T1000 (cell line): ENCODE measurements around the gene MVK.

ENCODE experiments used
- DNase-seq: peaks from one replicate; lab custom pipeline; 2025; ENCODE audit warnings: mixed read lengths; lab: John Stamatoyannopoulos, UW

Gene MVK

GRCh38 chr12:109573029-109573913, at the start of gene MVK, which contains the start of gene MMAB:
MVK (plus strand) TSS chr12:109573794; CDS start chr12:109574823, 1,029 bp downstream.
MMAB (minus strand) TSS chr12:109573504; CDS start chr12:109573480, 24 bp downstream.
- peak; percentile 95 for DNase-seq

- no peak for DNase-seq
Observed at GRCh38 chr12:109524466-109525278, 48.9 kb upstream of the MVK start.

GRCh38 chr12:109525279-109525585, 48.4 kb upstream of the MVK start:
- no peak for DNase-seq

- DNase-seq = no peak
Observed at GRCh38 chr12:109527489-109528123, 46.0 kb upstream of the MVK start.

GRCh38 chr12:109529691-109530640, 43.6 kb upstream of the MVK start:
- DNase-seq = no peak

GRCh38 chr12:109531411-109531810, 42.2 kb upstream of the MVK start:
- DNase-seq = no peak

DNA sequence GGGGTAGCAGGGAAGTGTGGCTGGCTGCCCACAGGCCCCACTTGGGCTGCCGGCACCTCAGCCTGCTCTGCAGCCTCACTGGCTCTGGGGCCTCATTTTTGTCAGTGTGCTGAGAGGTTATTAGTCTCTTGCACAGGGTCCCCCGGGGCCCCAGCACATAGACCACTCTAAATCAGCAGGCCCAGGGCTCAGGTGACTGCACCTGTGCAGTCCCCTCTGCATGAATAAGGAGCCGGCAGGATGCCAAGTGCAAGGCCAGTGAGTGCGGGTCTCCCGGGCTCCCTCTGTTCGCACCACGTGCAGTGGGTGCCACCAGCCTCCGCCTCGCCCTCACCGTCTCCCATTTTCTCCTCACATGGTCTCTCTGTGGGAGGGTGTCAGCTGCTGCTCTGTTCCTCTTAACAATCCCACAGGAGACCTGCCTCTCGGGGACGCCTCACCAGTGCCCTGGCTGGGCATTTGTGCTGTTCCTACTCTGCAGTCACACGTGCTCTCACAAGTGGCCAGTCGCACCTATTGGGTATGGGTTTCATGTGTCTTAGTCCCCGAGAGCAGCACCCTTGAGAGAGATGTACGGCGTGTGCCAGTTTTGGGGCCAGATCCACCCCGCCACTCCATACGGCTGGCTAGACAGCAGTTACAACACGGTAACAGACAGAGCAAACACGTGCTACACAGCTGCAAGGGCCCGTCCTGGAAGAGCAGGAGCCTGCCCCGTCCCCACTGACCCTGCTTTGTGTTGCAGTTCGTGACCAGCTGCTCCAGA, 40.7 kb upstream of the MVK start:
- DNase-seq = no peak

DNA sequence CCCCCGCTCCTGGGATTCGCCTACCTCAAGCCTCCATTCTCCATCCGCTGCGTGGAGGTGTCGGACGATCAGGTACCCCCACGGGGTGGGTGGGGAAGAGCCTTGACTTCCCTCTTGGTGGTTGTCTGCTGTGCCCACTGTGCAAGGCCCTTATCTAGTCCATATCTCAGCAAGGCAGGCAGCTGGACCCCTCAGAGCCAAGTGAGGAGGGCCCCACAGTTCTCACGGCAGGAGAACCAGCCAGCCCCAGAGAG, 40.2 kb upstream of the MVK start:
- DNase-seq = no peak

DNA sequence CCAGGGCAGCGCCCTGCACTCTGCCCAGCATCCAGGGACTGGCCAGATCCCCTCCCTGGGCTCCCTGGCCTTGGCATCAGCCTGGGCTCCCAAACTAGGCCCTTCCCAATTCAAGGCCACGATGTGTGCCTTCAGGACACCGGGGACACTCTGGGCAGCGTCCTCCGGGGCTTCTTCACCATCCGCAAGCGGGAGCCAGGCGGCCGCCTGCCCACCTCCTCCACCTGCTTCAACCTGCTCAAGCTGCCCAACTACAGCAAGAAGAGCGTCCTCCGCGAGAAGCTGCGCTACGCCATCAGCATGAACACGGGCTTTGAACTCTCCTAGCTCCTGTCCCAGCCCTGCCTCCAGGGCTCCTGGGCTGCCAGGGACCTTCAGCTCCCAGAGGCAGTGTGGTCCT, 39.1 kb upstream of the MVK start:
- no peak for DNase-seq

DNA sequence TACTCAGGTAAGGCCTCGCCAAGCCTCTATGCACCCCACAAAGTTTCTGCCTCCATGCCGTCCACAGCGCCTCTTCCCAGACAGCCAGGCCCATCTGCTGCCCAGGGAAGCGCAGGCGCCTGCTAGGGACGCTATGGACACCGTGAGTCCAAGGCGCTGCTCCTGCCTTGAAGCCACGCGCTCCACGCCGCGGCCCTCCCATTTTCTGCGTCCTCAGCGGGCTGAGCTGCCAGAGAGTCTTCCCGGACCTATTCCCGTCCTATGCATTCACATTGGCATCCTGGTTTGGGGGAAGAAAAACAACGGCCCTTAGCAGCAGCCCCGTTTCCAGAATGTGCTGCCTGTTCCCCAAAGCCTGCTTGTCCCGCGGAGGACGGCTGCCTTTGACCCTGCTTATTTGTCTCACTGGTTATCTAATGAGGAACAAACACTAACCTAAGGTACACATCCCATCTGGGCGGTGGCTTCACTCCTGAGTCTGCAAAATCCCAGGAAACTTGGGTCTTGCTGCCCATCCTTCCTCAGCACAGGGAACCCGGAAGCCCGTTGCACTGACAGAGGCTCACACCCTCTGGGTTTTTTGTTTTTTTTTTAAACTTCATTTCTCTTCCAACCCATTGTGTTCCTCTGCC, 38.2 kb upstream of the MVK start:
- no peak for DNase-seq

- no peak for DNase-seq
Observed at GRCh38 chr12:109535863-109536250, 37.7 kb upstream of the MVK start.

- DNase-seq = no peak
Observed at GRCh38 chr12:109537136-109537535, 36.5 kb upstream of the MVK start.

- DNase-seq = no peak
Observed at GRCh38 chr12:109538191-109538863, 35.3 kb upstream of the MVK start.

- no peak for DNase-seq
Observed at GRCh38 chr12:109539508-109539907, 34.1 kb upstream of the MVK start.

GRCh38 chr12:109540526-109541412, 32.8 kb upstream of the MVK start:
- DNase-seq = no peak

DNA sequence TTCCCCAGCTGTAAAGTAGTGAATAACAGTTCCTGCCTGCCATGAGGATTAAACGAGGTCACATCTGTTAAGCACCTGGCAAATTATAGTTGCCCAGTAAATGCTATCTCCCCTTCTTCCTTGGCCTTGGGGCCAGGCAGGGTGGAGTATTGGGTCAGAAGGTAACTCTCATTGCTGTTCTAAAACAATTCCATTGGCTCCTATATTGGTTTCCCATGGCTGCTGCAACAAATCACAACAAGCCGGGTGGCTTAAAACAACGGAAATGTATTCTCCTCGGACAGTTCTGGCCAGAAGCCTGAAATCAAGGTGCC, 32.2 kb upstream of the MVK start:
- no peak for DNase-seq

DNA sequence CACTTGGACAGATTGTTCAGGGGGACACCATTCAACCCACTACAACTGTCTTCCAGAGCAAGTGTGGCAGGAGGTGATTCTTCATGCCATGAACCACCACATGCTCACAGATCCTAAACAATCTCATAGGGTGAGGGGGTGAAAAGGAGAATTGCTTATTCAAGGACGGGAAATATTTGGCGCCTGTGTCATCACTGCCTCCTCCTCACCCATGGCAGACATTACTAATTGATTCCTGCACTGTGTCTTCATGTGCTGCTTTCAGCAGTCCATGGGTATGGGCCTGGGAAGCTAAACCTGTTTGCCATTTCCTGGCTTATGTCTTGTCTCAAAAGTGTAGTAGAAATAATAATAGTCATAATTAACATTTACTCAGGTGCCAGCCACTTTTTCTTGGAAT, 31.6 kb upstream of the MVK start:
- DNase-seq = no peak

DNA sequence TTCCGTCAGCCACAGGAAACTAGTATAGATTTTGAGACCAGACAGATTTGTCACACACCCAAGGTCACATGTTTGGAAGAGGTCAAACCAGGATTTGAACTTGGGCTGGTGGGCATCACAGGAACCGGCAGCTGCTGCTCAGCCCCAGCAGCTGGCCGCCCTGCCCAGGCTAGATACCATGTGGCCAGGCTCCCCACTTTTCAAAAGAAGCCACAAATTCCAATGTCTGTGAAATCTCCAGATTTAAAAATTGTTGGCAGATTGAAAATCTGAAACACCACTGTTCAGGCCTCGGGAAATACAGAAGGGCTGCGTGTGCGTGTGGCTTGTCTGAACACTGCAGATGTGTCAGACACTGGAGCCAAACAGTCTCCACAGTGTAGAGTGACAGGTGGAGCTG, 30.7 kb upstream of the MVK start:
- no peak for DNase-seq

GRCh38 chr12:109544955-109545531, 28.6 kb upstream of the MVK start:
- peak; percentile 20 for DNase-seq
